OCI-LY3 (cell line): Measurements from ENCODE around the gene DLK1.

ENCODE experiments used
- CTCF ChIP-seq: fragments of 200-600, 300-600 bp; sonication (generic); IDR thresholded peaks from 2 replicates; pipeline ENCODE4 v1.5.1; 2014; ENCODE audit warnings: antibody characterized with exemption, low read length, low read depth
- EZH2phosphoT487 ChIP-seq: fragments of 200-600 bp; shearing (Covaris generic); IDR thresholded peaks from 2 replicates; pipeline ENCODE4 v1.6.1; 2018; ENCODE audit warnings: antibody characterized with exemption, mixed run types, low read depth

- no peak for TF ChIP-seq CTCF
- TF ChIP-seq EZH2phosphoT487, result no peak
Observed at GRCh38 chr14:100786576-100787219, 60.0 kb downstream of the DLK1 start.
